ENCODE results near the gene CXCR5.

Gene CXCR5

GRCh38 chr11:118843565-118843964, 40.1 kb upstream of the CXCR5 start:
- no peak for TF ChIP-seq CTCF (IDR thresholded peaks at IDR 0.05; ENCODE audit: insufficient read depth, missing control alignments)
- no peak for DNase-seq (ENCODE audit: insufficient read length, low spot score)
- FAIRE-seq: no peak

- no peak for FAIRE-seq
- DNase-seq (ENCODE audit: insufficient read length, low spot score): no peak
- no peak for TF ChIP-seq CTCF (IDR thresholded peaks at IDR 0.05; ENCODE audit: insufficient read depth, missing control alignments)
These were observed 38.3 kb upstream of the CXCR5 start for GRCh38 chr11:118845369-118845768.

DNA sequence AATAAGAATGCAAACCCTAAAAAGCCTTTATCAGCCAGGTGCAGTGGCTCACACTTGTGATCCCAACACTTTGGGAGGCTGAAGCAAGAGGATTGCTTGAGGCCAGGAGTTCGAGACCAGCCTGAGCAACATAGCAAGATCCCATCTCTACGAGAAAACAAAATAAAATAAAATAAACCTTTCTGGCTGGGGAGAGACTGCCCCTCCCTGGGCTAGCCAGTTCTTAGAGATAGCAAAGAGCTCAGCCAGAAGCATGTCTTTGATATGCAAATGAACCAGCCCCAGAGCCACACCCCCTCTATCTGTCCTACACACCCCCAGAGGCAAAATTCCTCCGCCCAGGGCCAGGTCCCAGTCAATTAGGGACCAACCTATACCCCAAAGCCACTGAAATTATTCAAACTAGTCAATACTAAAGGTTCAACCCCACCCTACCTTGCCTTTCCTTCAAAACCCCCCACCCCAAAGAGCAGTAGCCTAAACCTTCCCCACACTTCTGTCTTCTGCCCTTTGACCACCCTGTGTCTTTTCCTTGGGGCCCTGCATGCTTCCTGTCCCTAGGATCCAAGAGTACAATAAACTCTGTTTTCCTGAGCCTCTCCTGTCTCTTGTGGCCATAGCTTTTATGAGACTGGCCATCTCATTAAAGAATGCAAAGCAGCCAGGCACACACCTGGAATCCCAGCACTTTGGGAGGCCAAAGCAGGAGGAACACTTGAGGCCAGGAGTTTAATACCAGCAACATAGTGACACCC, 37.3 kb upstream of the CXCR5 start:
- DNase-seq (ENCODE audit: insufficient read length, low spot score) (no peak), FAIRE-seq (no peak)
- TF ChIP-seq CTCF (IDR thresholded peaks at IDR 0.05; ENCODE audit: insufficient read depth, missing control alignments): no peak

GRCh38 chr11:118849825-118850224, 33.9 kb upstream of the CXCR5 start:
- FAIRE-seq (no peak), DNase-seq (ENCODE audit: insufficient read length, low spot score) (no peak)
- TF ChIP-seq CTCF (IDR thresholded peaks at IDR 0.05; ENCODE audit: insufficient read depth, missing control alignments): no peak

DNA sequence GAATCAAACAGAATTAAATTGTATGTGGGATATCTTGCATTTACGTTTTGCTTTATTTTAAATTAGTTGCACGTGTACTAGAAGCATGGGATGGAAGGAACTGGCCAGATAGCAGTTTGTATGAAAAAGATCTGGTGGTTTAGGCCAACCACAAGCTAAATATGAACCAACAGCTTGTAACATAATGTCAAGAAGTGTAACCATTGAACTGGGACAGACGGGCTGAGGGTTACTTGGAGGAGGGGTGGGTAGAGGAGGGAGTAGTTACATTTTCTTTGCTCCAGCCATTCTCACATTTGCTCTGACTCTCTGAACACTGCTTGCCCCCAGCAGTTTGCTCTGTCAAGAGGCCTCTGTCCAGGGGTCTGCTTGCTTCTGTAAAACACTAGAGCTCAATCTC, 31.7 kb upstream of the CXCR5 start:
- FAIRE-seq (no peak), DNase-seq (ENCODE audit: insufficient read length, low spot score) (no peak)
- TF ChIP-seq CTCF (IDR thresholded peaks at IDR 0.05; ENCODE audit: insufficient read depth, missing control alignments): no peak

DNA sequence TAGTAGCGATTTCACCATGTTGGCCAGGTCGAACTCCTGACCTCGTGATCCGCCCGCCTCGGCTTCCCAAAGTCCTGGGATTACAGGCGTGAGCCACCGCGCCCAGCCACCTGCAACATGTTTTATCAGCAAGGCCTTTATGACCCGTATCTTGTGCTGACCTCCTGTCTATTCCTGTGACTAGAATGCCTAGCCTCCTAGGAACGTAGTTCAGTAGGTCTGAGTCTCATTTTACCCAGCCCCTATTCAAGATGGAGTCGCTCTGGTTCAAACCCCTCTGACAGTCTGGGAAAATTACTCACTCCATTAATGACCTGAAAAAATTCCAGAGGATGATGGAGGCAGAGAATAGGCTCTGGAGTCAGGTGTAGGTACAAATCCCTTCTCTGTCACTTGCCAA, 30.0 kb upstream of the CXCR5 start:
- FAIRE-seq: no peak
- DNase-seq (ENCODE audit: insufficient read length, low spot score): no peak
- no peak for TF ChIP-seq CTCF (IDR thresholded peaks at IDR 0.05; ENCODE audit: insufficient read depth, missing control alignments)

DNA sequence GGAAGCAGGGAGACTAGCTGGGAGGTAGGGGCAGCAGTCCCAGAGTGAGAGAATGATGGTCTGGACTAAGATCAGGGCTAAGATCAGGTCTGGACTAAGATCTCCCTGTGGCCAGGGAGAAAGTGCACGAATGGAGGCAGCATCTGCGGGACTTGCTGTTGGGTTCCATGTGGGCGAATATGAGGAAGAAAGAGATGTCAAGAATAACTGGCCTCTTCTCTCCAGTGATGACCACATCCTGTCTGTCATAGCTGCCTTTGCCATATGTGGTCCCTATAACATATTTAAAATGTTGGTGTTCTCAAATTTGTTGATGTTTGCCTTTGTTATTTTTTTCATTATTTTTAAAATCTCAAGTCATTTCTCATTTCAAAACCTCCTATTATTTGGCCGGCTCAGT, 27.4 kb upstream of the CXCR5 start:
- no peak for TF ChIP-seq CTCF (IDR thresholded peaks at IDR 0.05; ENCODE audit: insufficient read depth, missing control alignments)
- DNase-seq (ENCODE audit: insufficient read length, low spot score): no peak
- no peak for FAIRE-seq

Measured in D721Med (cell line).